GM12878 (cell line): ENCODE measurements around the gene EP400. TPM values are rescaled to one million over a fixed set of nuclear protein-coding genes. Genes with fewer than 3 reads are reported as not detected.

Experiments
- ATAC-seq: fragments of 200-7000 bp; cut with Tn5 transposase; 3 replicates; pipeline ENCODE4 v1.9.1; 2020; ENCODE audit warnings: mild to moderate bottlenecking, moderate library complexity
- BruUV-seq: library from RNA; stranded (reverse); fragments of 400-500 nt; replicated peaks from 2 replicates; lab custom pipeline; 2021; lab: Mats Ljungman, UMichigan
- CTCF ChIA-PET: fragments of 300-600 bp; sonication (Branson Sonifier 250); formaldehyde crosslinking; extraction: SDS; loops from one replicate; lab custom pipeline; 2021; ENCODE audit warnings: inconsistent platforms; lab: Yijun Ruan, JAX
- POLR2A ChIA-PET: fragments of 350-600 bp; formaldehyde crosslinking; extraction: SDS; loops from one replicate; lab custom pipeline; 2021; ENCODE audit warnings: inconsistent platforms; lab: Charles Lee
- RAD21 ChIA-PET: fragments of 300-600 bp; sonication (Branson Sonifier 250); formaldehyde crosslinking; loops from one replicate; lab custom pipeline; 2023; ENCODE audit warnings: antibody characterized with exemption; ENCODE audit not compliant: unreplicated experiment; lab: Charles Lee
- SMC1A ChIA-PET: fragments of 300-600 bp; sonication (Branson Sonifier 250); formaldehyde crosslinking; loops from one replicate; lab custom pipeline; 2023; ENCODE audit not compliant: unreplicated experiment, uncharacterized antibody; lab: Charles Lee
- DNase-seq: peaks from one replicate; pipeline ENCODE4 v3.0.0-alpha.2; 2011; ENCODE audit warnings: low read depth, low spot score
- FAIRE-seq: peaks from 3 replicates; lab custom pipeline; 2011; peaks lifted over from hg19 to GRCh38; lab: Jason Lieb, UNC
- H2AFZ ChIP-seq: 2 replicates; pipeline ENCODE4 v1.6.0; 2011; ENCODE audit warnings: low read depth, low read length, control low read depth; ENCODE audit not compliant: control insufficient read depth
- H3K27ac ChIP-seq: 2 replicates; pipeline ENCODE4 v1.5.1; 2011; ENCODE audit warnings: control low read depth; ENCODE audit not compliant: control insufficient read depth, insufficient read depth
- H3K27me3 ChIP-seq, 2 experiments: replicated peaks in 1 of 2; 2 replicates each; pipeline versions ENCODE4 v1.6.0 to v1.6.1; 2011; ENCODE audit warnings: low read length in 1 of 2; ENCODE audit not compliant: control insufficient read depth in 2 of 2, insufficient read depth in 2 of 2
- H3K36me3 ChIP-seq, 2 experiments: 2 replicates each; pipeline ENCODE4 v1.5.1; 2011; ENCODE audit warnings: low read length in 1 of 2; ENCODE audit not compliant: control insufficient read depth in 2 of 2, insufficient read depth in 2 of 2
- H3K4me1 ChIP-seq: 2 replicates; pipeline ENCODE4 v1.6.1; 2011; ENCODE audit warnings: mild to moderate bottlenecking, low read length, moderate library complexity, mixed read lengths; ENCODE audit not compliant: control insufficient read depth, insufficient read depth
- H3K4me2 ChIP-seq: 2 replicates; pipeline ENCODE4 v1.6.0; 2011; ENCODE audit warnings: control low read depth; ENCODE audit not compliant: control insufficient read depth, insufficient read depth
- H3K4me3 ChIP-seq: fragments of 200-600 bp; sonication (generic); 2 replicates; pipeline ENCODE4 v1.5.1; 2016
- H3K79me2 ChIP-seq: 2 replicates; pipeline ENCODE4 v1.6.0; 2011; ENCODE audit warnings: low read length; ENCODE audit not compliant: control insufficient read depth, insufficient read depth
- H3K9ac ChIP-seq: 2 replicates; pipeline ENCODE4 v1.8.0; 2011; ENCODE audit warnings: low read length, control low read depth, mixed read lengths; ENCODE audit not compliant: control insufficient read depth, insufficient read depth
- H3K9me3 ChIP-seq: replicated peaks from 3 replicates; pipeline ENCODE4 v1.5.1; 2011; ENCODE audit warnings: mild to moderate bottlenecking, low read length; ENCODE audit not compliant: control insufficient read depth, insufficient read depth
- H4K20me1 ChIP-seq: 2 replicates; pipeline ENCODE4 v1.6.0; 2011; ENCODE audit not compliant: control insufficient read depth, insufficient read depth
- EP300 ChIP-seq, 2 experiments: fragments of 150-350 bp in 1 of 2; IDR thresholded peaks; 2 replicates each; pipeline ENCODE4 v1.6.1; 2011 to 2012; ENCODE audit warnings: low read depth in 2 of 2, low read length in 2 of 2, borderline replicate concordance in 1 of 2, improper control_type of control experiment in 1 of 2, inconsistent platforms in 1 of 2; ENCODE audit not compliant: control insufficient read depth in 1 of 2
- IKZF1 ChIP-seq: fragments of 450-650 bp; conservative IDR thresholded peaks from 2 replicates; pipeline ENCODE4 v1.6.1; 2017; ENCODE audit warnings: antibody characterized with exemption, mild to moderate bottlenecking
- LARP7 ChIP-seq: fragments of 450-650 bp; IDR thresholded peaks from 2 replicates; pipeline ENCODE4 v1.6.1; 2017; ENCODE audit warnings: mild to moderate bottlenecking
- SIN3A ChIP-seq: IDR thresholded peaks from 2 replicates; pipeline ENCODE4 v1.6.1; 2012; ENCODE audit warnings: low read depth, low read length, improper control_type of control experiment
- WGBS: methylation state at CpG from one replicate; pipeline ENCODE4 v1.1.6; 2016; ENCODE audit warnings: low lambda C conversion rate; ENCODE audit not compliant: insufficient replicate concordance, insufficient coverage; ENCODE audit errors: missing lambda C conversion rate; 5-methylcytosine and 5-hydroxymethylcytosine counted together
- in situ Hi-C: fragments of 300-500 bp; cut with MboI; formaldehyde crosslinking; loops from 9 replicates; pipeline ENCODE4 v1.14.3; 2018; ENCODE audit warnings: mixed read lengths
- intact Hi-C: fragments of 100-400 bp; cut with micrococcal nuclease; formaldehyde crosslinking; loops from one replicate; pipeline ENCODE4 v1.14.2; 2022; ENCODE audit not compliant: unreplicated experiment
- polyA plus RNA-seq, 11 experiments: library from polyadenylated mRNA; depleted of rRNA in 4 of 11; unstranded in 6 of 11; stranded (reverse) in 5 of 11; fragments of >200 nt; fragmentation: Nextera tagmentation in 4 of 11; fragmentation: Illumina TruSeq in 1 of 11; extraction: Ambion mirVana in 4 of 11; extraction: Trizol in 1 of 11; gene quantifications; 1 replicate in 1 of 11; 2 replicates in 10 of 11; pipeline versions ENCODE4 v1.2.1 to v1.2.3, GENCODE V29; 2011 to 2016; ENCODE audit warnings: inconsistent platforms in 2 of 11, missing spikeins in 2 of 11, low read depth in 1 of 11
- total RNA-seq, 4 experiments: library from RNA; depleted of rRNA in 3 of 4; stranded (reverse); fragments of >200 nt in 3 of 4; fragmentation: Illumina TruSeq in 1 of 4; extraction: Trizol in 1 of 4; gene quantifications; 2 replicates each; pipeline versions ENCODE4 v1.2.1 to v1.2.3, GENCODE V29; 2013 to 2021
- TF ChIP-seq, protein P1 (sequence below): fragments of 150-350 bp; IDR thresholded peaks from 2 replicates; pipeline ENCODE4 v1.6.1; 2014; ENCODE audit warnings: mild to moderate bottlenecking, low read depth, low read length
- TF ChIP-seq, protein P2 (sequence below), 3 experiments: IDR thresholded peaks in 2 of 3; conservative IDR thresholded peaks in 1 of 3; 2 replicates each; pipeline ENCODE4 v1.5.1; 2011; ENCODE audit warnings: low read depth in 3 of 3, low read length in 3 of 3, mild to moderate bottlenecking in 3 of 3, control low read depth in 2 of 3, moderate library complexity in 2 of 3, inconsistent platforms in 1 of 3, mixed read lengths in 1 of 3; ENCODE audit not compliant: control insufficient read depth in 2 of 3, insufficient read depth in 1 of 3; ENCODE audit errors: extremely low read depth in 1 of 3

Gene EP400
- total and polyA plus RNA-seq, 10 of the 15 experiments (the other 5 are each of a cell fraction or from before 2014, with no cell fraction given): 3.8 to 44.2 (median 8.4) TPM

DNA sequence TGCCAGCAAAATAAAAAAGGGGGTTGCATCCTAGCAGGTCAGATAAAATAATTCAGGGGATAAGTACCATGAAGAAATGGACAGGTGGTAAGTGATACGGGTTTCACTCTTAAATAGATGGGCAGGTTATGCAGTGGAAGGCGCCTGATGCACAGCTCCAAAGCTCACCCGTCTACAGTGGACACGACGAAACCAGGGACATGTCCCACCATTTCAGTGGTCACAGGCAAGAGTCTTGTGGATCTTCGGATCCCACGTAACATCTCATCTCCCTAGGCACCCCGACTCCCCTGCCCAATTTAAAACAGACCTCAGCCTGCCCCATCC is 133.8 kb downstream of the EP400 start:
- POLR2A ChIA-PET: interaction anchor here (1.1 to 1.5 kb wide), 3 partner anchors 10 to 14 kb away, joined by 3 to 6 read pairs (median 4); no protein-coding TSS in a partner anchor
- peak overlapping the region; percentile 67 for H2AFZ ChIP-seq
- CTCF ChIA-PET: interaction anchor here (2.2 kb wide), 1 partner anchor 9 kb away, joined by 5 read pairs; no protein-coding TSS in a partner anchor
- H3K4me2 ChIP-seq: peak overlapping the region; percentile 84
- no peaks in the 10 kb centered on the region for H4K20me1 ChIP-seq
- H3K9ac ChIP-seq: peak overlapping the region; percentile 37; the same call in 1 of the 2 replicates
- SMC1A ChIA-PET: interaction anchor here (0.9 to 1.5 kb wide), 2 partner anchors 13 to 14 kb away, joined by 4 to 5 read pairs; no protein-coding TSS in a partner anchor
- H3K9me3 ChIP-seq: no peaks in the 10 kb centered on the region
- H3K27ac ChIP-seq: no peak overlapping the region
- intact Hi-C loops (no loop called here), in situ Hi-C loops (no loop called here)
- RAD21 ChIA-PET: interaction anchor here (1.4 kb wide), 1 partner anchor 13 kb away, joined by 3 read pairs; no protein-coding TSS in a partner anchor
- no peaks in the 10 kb centered on the region for H3K27me3 ChIP-seq
- peaks cover under 1 to 6% of the 10 kb centered on the region in 2 experiments; a peak in 3 of 4 replicates for H3K36me3 ChIP-seq
- 6% methylated on average over 8 of the region's 8 CpGs for WGBS
- ATAC-seq (peak; percentile 1), FAIRE-seq (no peak), DNase-seq (no peak)
- no peak for TF ChIP-seq EP300 (IDR thresholded peaks at IDR 0.05; ENCODE audit: borderline replicate concordance in 1 of 2, control insufficient read depth in 1 of 2, low read depth in 2 of 2, low read length in 2 of 2)
- TF ChIP-seq, protein P1, sequence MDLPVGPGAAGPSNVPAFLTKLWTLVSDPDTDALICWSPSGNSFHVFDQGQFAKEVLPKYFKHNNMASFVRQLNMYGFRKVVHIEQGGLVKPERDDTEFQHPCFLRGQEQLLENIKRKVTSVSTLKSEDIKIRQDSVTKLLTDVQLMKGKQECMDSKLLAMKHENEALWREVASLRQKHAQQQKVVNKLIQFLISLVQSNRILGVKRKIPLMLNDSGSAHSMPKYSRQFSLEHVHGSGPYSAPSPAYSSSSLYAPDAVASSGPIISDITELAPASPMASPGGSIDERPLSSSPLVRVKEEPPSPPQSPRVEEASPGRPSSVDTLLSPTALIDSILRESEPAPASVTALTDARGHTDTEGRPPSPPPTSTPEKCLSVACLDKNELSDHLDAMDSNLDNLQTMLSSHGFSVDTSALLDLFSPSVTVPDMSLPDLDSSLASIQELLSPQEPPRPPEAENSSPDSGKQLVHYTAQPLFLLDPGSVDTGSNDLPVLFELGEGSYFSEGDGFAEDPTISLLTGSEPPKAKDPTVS: no peak
- TF ChIP-seq IKZF1: no peak
- 0 out of 2 replicates have a peak, but pooled peaks have one; percentile 15 for TF ChIP-seq LARP7
- no peak for TF ChIP-seq SIN3A
- TF ChIP-seq, protein P2, sequence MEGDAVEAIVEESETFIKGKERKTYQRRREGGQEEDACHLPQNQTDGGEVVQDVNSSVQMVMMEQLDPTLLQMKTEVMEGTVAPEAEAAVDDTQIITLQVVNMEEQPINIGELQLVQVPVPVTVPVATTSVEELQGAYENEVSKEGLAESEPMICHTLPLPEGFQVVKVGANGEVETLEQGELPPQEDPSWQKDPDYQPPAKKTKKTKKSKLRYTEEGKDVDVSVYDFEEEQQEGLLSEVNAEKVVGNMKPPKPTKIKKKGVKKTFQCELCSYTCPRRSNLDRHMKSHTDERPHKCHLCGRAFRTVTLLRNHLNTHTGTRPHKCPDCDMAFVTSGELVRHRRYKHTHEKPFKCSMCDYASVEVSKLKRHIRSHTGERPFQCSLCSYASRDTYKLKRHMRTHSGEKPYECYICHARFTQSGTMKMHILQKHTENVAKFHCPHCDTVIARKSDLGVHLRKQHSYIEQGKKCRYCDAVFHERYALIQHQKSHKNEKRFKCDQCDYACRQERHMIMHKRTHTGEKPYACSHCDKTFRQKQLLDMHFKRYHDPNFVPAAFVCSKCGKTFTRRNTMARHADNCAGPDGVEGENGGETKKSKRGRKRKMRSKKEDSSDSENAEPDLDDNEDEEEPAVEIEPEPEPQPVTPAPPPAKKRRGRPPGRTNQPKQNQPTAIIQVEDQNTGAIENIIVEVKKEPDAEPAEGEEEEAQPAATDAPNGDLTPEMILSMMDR (IDR thresholded peaks at IDR 0.05 in 2 of 3, conservative IDR thresholded peaks at IDR 0.05 in 1 of 3; ENCODE audit: control insufficient read depth in 2 of 3, extremely low read depth in 1 of 3, insufficient read depth in 1 of 3, low read depth in 3 of 3, low read length in 3 of 3): no peak
- peaks cover 18% of the 10 kb centered on the region for H3K79me2 ChIP-seq
- no TSS peak for BruUV-seq
- no peaks in the 10 kb centered on the region; the same call in 1 of the 2 replicates for H3K4me1 ChIP-seq
- H3K4me3 ChIP-seq: peak overlapping the region; percentile 69; the same call in 1 of the 2 replicates
